Adrenal gland (tissue), 12 donors: Measurements from ENCODE around the gene SLC47A2. TPM values are rescaled to one million over a fixed set of nuclear protein-coding genes. Genes with fewer than 3 reads are reported as not detected.

Source experiments
- DNase-seq, 7 donors: peaks; one replicate each; pipeline ENCODE4 v3.0.0-alpha.2; 2019 to 2020
- H3K27ac ChIP-seq, 5 donors: fragments of 200-600 bp; sonication (generic) in 4 of 5; 1 replicate in 3 of 5; 2 replicates in 2 of 5; pipeline versions ENCODE4 v1.5.1 to v1.8.0; 2016 to 2020; ENCODE audit warnings: mild to moderate bottlenecking in 1 of 5
- H3K27me3 ChIP-seq: fragments of 200-600 bp; 2 replicates; pipeline ENCODE4 v1.8.0; 2021
- H3K36me3 ChIP-seq, 2 donors: fragments of 200-600 bp; replicated peaks in 1 of 2; 1 replicate in 1 of 2; 2 replicates in 1 of 2; pipeline versions ENCODE4 v1.5.1 to v1.8.0; 2018 to 2022
- H3K4me1 ChIP-seq, 2 donors: fragments of 200-600 bp; replicated peaks in 1 of 2; 1 replicate in 1 of 2; 2 replicates in 1 of 2; pipeline versions ENCODE4 v1.5.1 to v1.8.0; 2018 to 2021
- H3K4me3 ChIP-seq, 4 donors: fragments of 200-600 bp; sonication (generic) in 3 of 4; one replicate each; pipeline ENCODE4 v1.5.1; 2016 to 2018
- H3K9me3 ChIP-seq, 3 donors: fragments of 200-600 bp; sonication (generic) in 1 of 3; replicated peaks in 1 of 3; 1 replicate in 2 of 3; 2 replicates in 1 of 3; pipeline versions ENCODE4 v1.5.1 to v1.8.0; 2016 to 2021
- POLR2A ChIP-seq, 2 donors: fragments of 450-650 bp; IDR thresholded peaks; one replicate each; pipeline ENCODE4 v1.6.1; 2017; ENCODE audit warnings: antibody characterized with exemption in 2 of 2, mild to moderate bottlenecking in 2 of 2, moderate library complexity in 1 of 2
- WGBS, 4 donors: extraction: QIAGEN DNeasy Blood & Tissue Kit in 2 of 4; methylation state at CpG; one replicate each; pipeline versions ENCODE4 v1.1.5 to v1.1.7; 2013 to 2017; 5-methylcytosine and 5-hydroxymethylcytosine counted together
- intact Hi-C, 2 donors: fragments of 100-400 bp; cut with DNase I; formaldehyde crosslinking; loops; one replicate each; pipeline versions ENCODE4 v1.14.1 to v1.15.0; 2022 to 2023
- polyA plus RNA-seq, 3 donors: library from polyadenylated mRNA; stranded (reverse); fragments of 200-250 nt in 2 of 3; fragments of 350-450 nt in 1 of 3; fragmentation: Illumina TruSeq in 1 of 3; extraction: RNeasy Lipid Tissue Mini Kit (QIAGEN cat#74804) in 1 of 3; gene quantifications; one replicate each; pipeline ENCODE4 v1.2.3, GENCODE V29; 2013 to 2014
- total RNA-seq, 9 donors: library from RNA; depleted of rRNA in 4 of 9; stranded (reverse); fragments of >200 nt in 4 of 9; fragments of 120-200 nt in 1 of 9; fragmentation: NEBNext Ultra II Directional in 1 of 9; extraction: Animal tissue kit (Norgen Biotek cat#: 25700) in 1 of 9; gene quantifications; one replicate each; pipeline versions ENCODE4 v1.1.0 to v1.2.4, GENCODE V29; 2013 to 2023
- TF ChIP-seq, protein P1 (sequence below), 6 experiments: fragments of 450-650 bp in 4 of 6; fragments of 200-600 bp in 2 of 6; sonication (generic) in 1 of 6; IDR thresholded peaks; 1 replicate in 5 of 6; 2 replicates in 1 of 6; pipeline versions ENCODE4 v1.5.1 to v1.8.0; 2016 to 2021; ENCODE audit warnings: antibody characterized with exemption in 6 of 6, mild to moderate bottlenecking in 2 of 6, moderate library complexity in 1 of 6
- donor health status: healthy with polysubstance abuse.
- donor health status: Bipolar disorder and iron deficiency.
- donor health status: DM: yes; HTN: yes; CAD: no.
- donor health status: DM: no; HTN: no; CAD: no.
- donor health status: DM: no; HTN: no; CAD: no.
- donor health status: DM: yes; HTN: yes; CAD: no.

The SLC47A2 gene
- total and polyA plus RNA-seq, 12 donors, result 0.10 to 1.3 (median 0.32) TPM; not detected in 8

DNA sequence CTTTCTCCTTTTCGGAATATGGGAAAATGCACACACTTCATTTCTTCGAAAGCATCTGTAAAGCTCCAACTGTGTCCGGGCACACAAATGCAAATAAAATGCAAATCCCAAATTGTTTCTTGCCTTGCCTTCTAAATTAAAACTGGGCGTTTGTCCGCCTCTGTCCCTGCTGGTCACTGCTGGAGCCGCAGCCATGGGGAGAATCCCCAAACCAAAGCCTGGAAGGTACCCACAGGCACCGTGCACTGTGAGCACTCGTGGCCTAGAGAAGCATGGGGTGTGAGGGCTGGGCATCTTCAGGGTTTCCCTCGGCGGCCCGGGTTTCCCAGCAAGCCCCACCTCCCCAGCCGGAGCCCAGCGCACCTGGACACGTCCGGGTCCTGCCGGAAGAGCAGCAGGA lies 2.9 kb downstream of the SLC47A2 start:
- peak in 1 of 7 donors; percentile 18 for DNase-seq
- TF ChIP-seq, protein P1, sequence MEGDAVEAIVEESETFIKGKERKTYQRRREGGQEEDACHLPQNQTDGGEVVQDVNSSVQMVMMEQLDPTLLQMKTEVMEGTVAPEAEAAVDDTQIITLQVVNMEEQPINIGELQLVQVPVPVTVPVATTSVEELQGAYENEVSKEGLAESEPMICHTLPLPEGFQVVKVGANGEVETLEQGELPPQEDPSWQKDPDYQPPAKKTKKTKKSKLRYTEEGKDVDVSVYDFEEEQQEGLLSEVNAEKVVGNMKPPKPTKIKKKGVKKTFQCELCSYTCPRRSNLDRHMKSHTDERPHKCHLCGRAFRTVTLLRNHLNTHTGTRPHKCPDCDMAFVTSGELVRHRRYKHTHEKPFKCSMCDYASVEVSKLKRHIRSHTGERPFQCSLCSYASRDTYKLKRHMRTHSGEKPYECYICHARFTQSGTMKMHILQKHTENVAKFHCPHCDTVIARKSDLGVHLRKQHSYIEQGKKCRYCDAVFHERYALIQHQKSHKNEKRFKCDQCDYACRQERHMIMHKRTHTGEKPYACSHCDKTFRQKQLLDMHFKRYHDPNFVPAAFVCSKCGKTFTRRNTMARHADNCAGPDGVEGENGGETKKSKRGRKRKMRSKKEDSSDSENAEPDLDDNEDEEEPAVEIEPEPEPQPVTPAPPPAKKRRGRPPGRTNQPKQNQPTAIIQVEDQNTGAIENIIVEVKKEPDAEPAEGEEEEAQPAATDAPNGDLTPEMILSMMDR (IDR thresholded peaks at IDR 0.05), result no peak
- no peak for TF ChIP-seq POLR2A (IDR thresholded peaks at IDR 0.05)
- Histone ChIP-seq H3K27ac (no peak overlapping the region), H3K36me3 (no peaks in the 10 kb centered on the region), H3K9me3 (no peaks in the 10 kb centered on the region), H3K4me1 (no peaks in the 10 kb centered on the region), H3K27me3 (no peaks in the 10 kb centered on the region), H3K4me3 (no peak overlapping the region)
- WGBS, 4 donors, result 85 to 92% (median 88%) methylated on average over 6 to 16 of the region's 16 CpGs
- intact Hi-C loops, result no loop called here

DNA sequence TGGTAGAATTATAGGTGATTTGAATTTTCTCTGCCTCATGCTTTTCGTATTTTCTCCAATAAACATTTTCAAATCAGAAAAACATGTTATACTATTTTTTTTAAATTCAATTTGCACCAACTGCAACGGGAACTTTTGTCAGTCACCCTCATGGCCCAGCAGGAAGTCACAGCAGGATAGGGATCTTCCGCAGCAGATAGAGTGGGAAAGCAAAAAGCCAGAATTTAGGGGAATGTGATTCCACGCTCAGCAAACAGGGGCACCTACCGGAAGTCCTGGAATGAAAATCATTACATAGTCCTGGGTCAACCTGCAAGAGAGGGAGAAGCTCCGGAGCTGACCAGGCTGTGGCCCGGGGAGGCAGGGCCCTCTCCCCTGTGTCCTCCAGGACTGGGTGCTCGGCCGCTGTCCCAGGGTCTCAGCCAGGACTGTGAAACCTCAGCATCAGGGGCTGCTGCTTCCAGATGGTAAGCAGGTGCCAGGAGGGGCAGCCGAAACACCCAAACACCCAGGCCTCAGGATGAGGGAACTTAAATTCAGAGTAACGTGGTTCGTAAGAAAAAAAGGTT lies 3.9 kb downstream of the SLC47A2 start:
- Histone ChIP-seq H3K27me3 (no peaks in the 10 kb centered on the region), H3K27ac (no peak overlapping the region), H3K4me1 (no peaks in the 10 kb centered on the region), H3K36me3 (no peaks in the 10 kb centered on the region), H3K9me3 (no peaks in the 10 kb centered on the region), H3K4me3 (no peak overlapping the region)
- TF ChIP-seq, protein P1 (IDR thresholded peaks at IDR 0.05), result no peak
- TF ChIP-seq POLR2A (IDR thresholded peaks at IDR 0.05), result no peak
- WGBS, 4 donors, result 85 to 88% (median 87%) methylated on average over 12 of the region's 12 CpGs
- DNase-seq, result peak in 1 of 7 donors; percentile 39
- intact Hi-C loops, result no loop called here

DNA sequence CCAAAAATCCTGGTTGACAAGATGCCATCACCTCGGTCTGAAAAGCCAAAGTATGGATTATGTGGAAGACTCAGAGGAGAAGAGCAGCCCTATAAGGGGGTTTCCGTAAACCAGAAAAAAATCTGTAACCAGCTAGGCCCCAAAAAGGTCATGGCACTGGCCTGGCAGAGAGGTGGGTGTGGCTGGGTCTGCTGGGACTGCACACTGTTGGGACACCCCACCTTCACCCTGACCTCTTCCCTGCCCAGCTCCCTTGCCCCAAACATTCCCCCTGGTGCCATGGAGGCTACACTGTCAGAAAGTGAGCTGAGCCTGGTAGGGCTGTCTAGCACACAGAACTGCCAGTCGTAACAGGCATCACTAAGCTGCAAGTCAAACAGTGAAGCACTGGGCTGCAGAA lies 6.5 kb downstream of the SLC47A2 start:
- Histone ChIP-seq H3K9me3 (no peaks in the 10 kb centered on the region), H3K27me3 (no peaks in the 10 kb centered on the region), H3K4me3 (no peak overlapping the region), H3K27ac (no peak overlapping the region), H3K36me3 (no peaks in the 10 kb centered on the region), H3K4me1 (no peaks in the 10 kb centered on the region)
- intact Hi-C loops, result no loop called here
- peak in 1 of 7 donors; percentile 23 for DNase-seq
- WGBS, 4 donors, result 93 to 95% (median 94%) methylated on average over 3 of the region's 3 CpGs
- TF ChIP-seq, protein P1 (IDR thresholded peaks at IDR 0.05), result no peak
- TF ChIP-seq POLR2A (IDR thresholded peaks at IDR 0.05), result no peak

DNA sequence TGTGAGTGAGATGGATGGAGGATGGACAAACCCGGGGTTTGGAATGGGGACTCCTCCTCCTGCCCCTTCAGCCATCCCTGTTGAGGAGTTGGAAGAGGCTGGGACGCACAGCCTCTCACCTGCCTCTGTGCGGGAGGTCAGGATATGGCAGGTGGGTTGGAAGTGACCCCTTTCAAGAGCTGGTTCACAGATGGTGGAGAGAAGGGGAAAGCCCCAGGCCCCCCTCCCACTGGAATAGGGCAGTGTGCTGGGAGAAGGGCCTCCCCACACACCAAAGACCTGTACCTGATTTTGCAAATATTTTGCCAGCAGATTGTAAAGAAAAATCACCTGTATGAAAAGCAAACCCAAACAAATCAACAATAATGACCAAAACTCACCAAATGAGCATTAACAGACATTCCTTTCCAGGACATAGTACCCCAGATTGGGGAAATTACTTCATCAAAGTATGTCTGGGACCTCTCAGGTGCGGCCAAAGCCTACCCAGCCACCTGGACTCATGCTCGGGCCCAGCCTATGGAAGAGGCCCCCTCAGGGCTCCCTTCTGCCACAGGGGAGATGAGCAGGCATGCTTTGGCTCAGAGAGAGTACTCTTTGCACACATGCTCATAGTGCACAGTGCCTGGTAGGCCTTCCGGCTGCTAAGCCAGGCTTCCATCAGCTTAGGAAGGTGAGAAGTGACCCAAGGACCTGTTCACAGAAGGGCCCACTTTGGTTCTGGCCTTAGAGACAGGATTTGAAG lies 7.8 kb downstream of the SLC47A2 start:
- DNase-seq, result no peak
- Histone ChIP-seq H3K4me3 (no peak overlapping the region), H3K27ac (no peak overlapping the region), H3K36me3 (no peaks in the 10 kb centered on the region), H3K27me3 (no peaks in the 10 kb centered on the region), H3K4me1 (peaks cover 9% of the 10 kb centered on the region in 2 donors), H3K9me3 (no peaks in the 10 kb centered on the region)
- intact Hi-C loops, result no loop called here
- no peak for TF ChIP-seq POLR2A (IDR thresholded peaks at IDR 0.05)
- WGBS, 4 donors, result 86 to 100% (median 95%) methylated on average over 2 to 6 of the region's 6 CpGs
